CD8-positive, alpha-beta memory T cell (primary cell): ENCODE measurements around the gene C15orf62. TPM values are rescaled to one million over a fixed set of nuclear protein-coding genes. Genes with fewer than 3 reads are reported as not detected.

Experiments
- CTCF ChIA-PET: fragments of 350-600 bp; sonication (Branson Sonifier 250); formaldehyde crosslinking; loops from one replicate; lab custom pipeline; 2021; ENCODE audit warnings: antibody characterized with exemption; lab: Charles Lee
- POLR2A ChIA-PET: fragments of 350-600 bp; sonication (Branson Sonifier 250); formaldehyde crosslinking; loops from one replicate; lab custom pipeline; 2021; ENCODE audit warnings: antibody characterized with exemption; lab: Charles Lee
- DNase-seq, 5 donors: peaks; one replicate each; pipeline versions ENCODE4 v3.0.0 to v3.0.0-alpha.2; 2020 to 2022; ENCODE audit warnings: mixed read lengths in 1 of 5
- H3K27ac ChIP-seq: one replicate; pipeline ENCODE4 v1.7.0; 2013; ENCODE audit warnings: low read depth, mild to moderate bottlenecking, low read length, moderate library complexity
- H3K27me3 ChIP-seq: 2 replicates; pipeline ENCODE4 v1.7.0; 2013; ENCODE audit warnings: low read length, mild to moderate bottlenecking; ENCODE audit not compliant: insufficient read depth, poor library complexity, severe bottlenecking
- H3K36me3 ChIP-seq: 2 replicates; pipeline ENCODE4 v1.7.0; 2013; ENCODE audit warnings: mild to moderate bottlenecking, low read length, moderate library complexity; ENCODE audit not compliant: insufficient read depth
- H3K4me1 ChIP-seq: 2 replicates; pipeline ENCODE4 v1.7.0; 2013; ENCODE audit warnings: mild to moderate bottlenecking, low read length, moderate library complexity; ENCODE audit not compliant: insufficient read depth
- H3K4me3 ChIP-seq: 2 replicates; pipeline ENCODE4 v1.7.0; 2013; ENCODE audit warnings: mild to moderate bottlenecking, low read length
- H3K9me3 ChIP-seq: 2 replicates; pipeline ENCODE4 v1.7.0; 2013; ENCODE audit warnings: mild to moderate bottlenecking, low read length
- H3K27ac Mint-ChIP-seq, 8 donors: one replicate each; pipeline ENCODE4 v1.8.0; 2020 to 2021; ENCODE audit warnings: mixed read lengths in 8 of 8, mild to moderate bottlenecking in 6 of 8, inconsistent platforms in 3 of 8, moderate library complexity in 3 of 8
- H3K27me3 Mint-ChIP-seq, 2 donors: one replicate each; pipeline ENCODE4 v1.8.0; 2020 to 2021; ENCODE audit warnings: mixed read lengths in 2 of 2, mild to moderate bottlenecking in 1 of 2, moderate library complexity in 1 of 2
- H3K36me3 Mint-ChIP-seq, 3 donors: one replicate each; pipeline ENCODE4 v1.8.0; 2020 to 2021; ENCODE audit warnings: mixed read lengths in 3 of 3, inconsistent platforms in 1 of 3, mild to moderate bottlenecking in 1 of 3
- H3K4me1 Mint-ChIP-seq, 3 donors: one replicate each; pipeline ENCODE4 v1.8.0; 2020 to 2021; ENCODE audit warnings: mixed read lengths in 3 of 3, inconsistent platforms in 1 of 3, mild to moderate bottlenecking in 1 of 3
- H3K4me3 Mint-ChIP-seq, 7 donors: one replicate each; pipeline ENCODE4 v1.8.0; 2020 to 2021; ENCODE audit warnings: mixed read lengths in 7 of 7, mild to moderate bottlenecking in 6 of 7, moderate library complexity in 4 of 7, inconsistent platforms in 2 of 7
- H3K9me3 Mint-ChIP-seq, 5 donors: one replicate each; pipeline ENCODE4 v1.8.0; 2020 to 2022; ENCODE audit warnings: mixed read lengths in 5 of 5, mild to moderate bottlenecking in 3 of 5, moderate library complexity in 2 of 5, inconsistent platforms in 1 of 5
- polyA plus RNA-seq: library from polyadenylated mRNA; unstranded; fragments of 300-500 nt; fragmentation: Illumina TruSeq; gene quantifications from one replicate; pipeline ENCODE4 v1.2.3, GENCODE V29; 2021
- total RNA-seq, 2 experiments: library from RNA; stranded (reverse); gene quantifications; one replicate each; pipeline ENCODE4 v1.2.3, GENCODE V29; 2021

The C15orf62 gene
- total and polyA plus RNA-seq, 3 experiments from 2014 or later, result 0.44 to 0.79 (median 0.53) TPM

DNA sequence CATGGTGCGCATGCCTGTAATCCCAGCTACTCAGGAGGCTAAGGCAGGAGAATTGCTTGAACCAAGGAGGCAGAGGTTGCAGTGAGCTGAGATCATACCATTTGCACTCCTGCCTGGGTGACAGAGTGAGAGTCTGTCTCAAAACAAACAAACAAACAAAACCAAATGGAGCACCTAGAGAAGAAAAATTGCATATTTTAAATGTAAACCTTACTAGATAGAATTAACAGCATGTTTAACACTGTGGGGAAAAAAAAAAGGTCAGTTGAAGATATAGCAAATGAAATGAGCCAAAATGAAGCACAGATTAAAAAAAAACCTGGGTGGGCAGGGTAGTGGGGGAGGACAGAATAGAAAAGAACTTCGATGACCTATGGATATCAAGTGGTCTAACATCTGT lies 51.4 kb downstream of the C15orf62 start:
- DNase-seq, result no peak
- no peak overlapping the region for H3K27ac ChIP-seq
- H3K36me3 Mint-ChIP-seq, result no peaks in the 10 kb centered on the region
- no peak overlapping the region for H3K27ac Mint-ChIP-seq
- CTCF ChIA-PET, result no interaction called here
- peaks cover 0 to 11% of the 10 kb centered on the region in 2 donors for H3K27me3 Mint-ChIP-seq
- H3K36me3 ChIP-seq, result no peaks in the 10 kb centered on the region
- H3K9me3 ChIP-seq, result no peaks in the 10 kb centered on the region
- H3K9me3 Mint-ChIP-seq, result no peaks in the 10 kb centered on the region
- H3K27me3 ChIP-seq, result no peaks in the 10 kb centered on the region
- H3K4me3 ChIP-seq, result no peak overlapping the region
- no peak overlapping the region for H3K4me3 Mint-ChIP-seq
- H3K4me1 Mint-ChIP-seq, result no peaks in the 10 kb centered on the region
- no peaks in the 10 kb centered on the region for H3K4me1 ChIP-seq
- POLR2A ChIA-PET, result no interaction called here

Other genes starting within 250 kb of the C15orf62 start
- gene CCDC32, start 204.9 kb upstream of the C15orf62 start, total RNA-seq, result 10 to 100 TPM; 31.4 to 34.9 TPM
- 42.2 TPM for gene CCDC32, start 204.9 kb upstream of the C15orf62 start, polyA plus RNA-seq
- gene RPUSD2, start 200.7 kb upstream of the C15orf62 start, total RNA-seq, result 10 to 100 TPM; 25.1 to 30.3 TPM
- gene RPUSD2, start 200.7 kb upstream of the C15orf62 start, polyA plus RNA-seq, result 20.8 TPM
- 10 to 100 TPM; 19.2 to 19.5 TPM for gene KNL1, start 175.7 kb upstream of the C15orf62 start, total RNA-seq
- gene KNL1, start 175.7 kb upstream of the C15orf62 start, polyA plus RNA-seq, result 0.03 TPM
- gene RAD51, start 74.8 kb upstream of the C15orf62 start, total RNA-seq, result 10 to 100 TPM; 54.3 to 57.6 TPM
- 1.7 TPM for gene RAD51, start 74.8 kb upstream of the C15orf62 start, polyA plus RNA-seq
- 10 to 100 TPM; 42.4 to 43.3 TPM for gene RMDN3, start 14.7 kb upstream of the C15orf62 start, total RNA-seq
- gene RMDN3, start 14.7 kb upstream of the C15orf62 start, polyA plus RNA-seq, result 35.1 TPM
- 10 to 100 TPM; 19.5 to 21.5 TPM for gene GCHFR, start 5.9 kb upstream of the C15orf62 start, total RNA-seq
- gene GCHFR, start 5.9 kb upstream of the C15orf62 start, polyA plus RNA-seq, result 114 TPM
- 10 to 100 TPM; 22.5 to 25.5 TPM for gene ZFYVE19, start 37.1 kb downstream of the C15orf62 start, total RNA-seq
- gene ZFYVE19, start 37.1 kb downstream of the C15orf62 start, polyA plus RNA-seq, result 22.3 TPM
- 10 to 100 TPM; 46.5 to 47.0 TPM for gene DNAJC17, start 37.5 kb downstream of the C15orf62 start, total RNA-seq
- 35.3 TPM for gene DNAJC17, start 37.5 kb downstream of the C15orf62 start, polyA plus RNA-seq
- not detected for gene PPP1R14D, start 58.7 kb downstream of the C15orf62 start, total RNA-seq
- not detected for gene PPP1R14D, start 58.7 kb downstream of the C15orf62 start, polyA plus RNA-seq
- gene SPINT1, start 74.1 kb downstream of the C15orf62 start, total RNA-seq, result 1 to 10 TPM; 6.7 to 7.6 TPM
- gene SPINT1, start 74.1 kb downstream of the C15orf62 start, polyA plus RNA-seq, result 3.1 TPM
- gene RHOV, start 104.3 kb downstream of the C15orf62 start, total RNA-seq, result under 1 TPM; 0.24 to 0.40 TPM
- not detected for gene RHOV, start 104.3 kb downstream of the C15orf62 start, polyA plus RNA-seq
- 10 to 100 TPM; 17.2 to 17.8 TPM for gene VPS18, start 124.5 kb downstream of the C15orf62 start, total RNA-seq
- 23.0 TPM for gene VPS18, start 124.5 kb downstream of the C15orf62 start, polyA plus RNA-seq
- not detected for gene DLL4, start 159.4 kb downstream of the C15orf62 start, total RNA-seq
- gene DLL4, start 159.4 kb downstream of the C15orf62 start, polyA plus RNA-seq, result not detected
- gene CHAC1, start 183.5 kb downstream of the C15orf62 start, total RNA-seq, result 10 to 100 TPM; 15.1 to 16.7 TPM
- gene CHAC1, start 183.5 kb downstream of the C15orf62 start, polyA plus RNA-seq, result not detected